Stimulated activated CD8-positive, alpha-beta memory T cell treated with anti-CD3 and anti-CD28 coated beads, Interleukin-15, amount 100 ng/mL, for 4 hours (primary cell): ENCODE measurements around the gene KRT40.
"Not testable (repeated sequence)": the region's sequence is repeated elsewhere in the genome, so short reads cannot be mapped to it uniquely, and the experiment has no call there.

Source experiments
- DNase-seq, 2 donors: peaks; one replicate each; pipeline ENCODE4 v3.0.0-alpha.2; 2020; ENCODE audit warnings: low read depth in 2 of 2

The KRT40 gene

DNA sequence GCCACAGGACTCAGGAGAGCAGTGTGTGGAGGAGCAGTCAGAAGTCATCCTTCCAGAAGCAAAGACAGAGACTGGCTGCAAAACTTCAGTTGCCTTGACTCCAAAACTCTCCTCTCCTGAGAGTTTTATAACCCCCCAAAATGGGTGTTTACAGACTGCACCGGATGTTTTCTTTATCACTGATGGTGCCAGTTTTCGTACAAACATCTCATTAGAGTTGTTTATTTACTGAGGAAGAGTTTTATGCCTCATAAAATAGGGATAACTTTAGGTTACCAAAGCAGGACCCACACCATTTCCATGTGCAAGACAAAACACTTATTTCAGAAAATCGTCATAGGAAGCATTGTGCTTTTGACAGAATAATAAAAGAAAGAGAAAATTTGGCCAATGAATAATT, at the start of gene KRT40:
KRT40 (minus strand) TSS at position 101 of the 400 bp plus-strand sequence; CDS start at position 48, 53 bp downstream.
- DNase-seq = no peak

GRCh38 chr17:41029633-41030245, 45.6 kb upstream of the KRT40 start, which contains the start of gene KRTAP1-4:
KRTAP1-4 (minus strand) TSS chr17:41030195; CDS start chr17:41030078, 117 bp downstream.
- no peak for DNase-seq

DNA sequence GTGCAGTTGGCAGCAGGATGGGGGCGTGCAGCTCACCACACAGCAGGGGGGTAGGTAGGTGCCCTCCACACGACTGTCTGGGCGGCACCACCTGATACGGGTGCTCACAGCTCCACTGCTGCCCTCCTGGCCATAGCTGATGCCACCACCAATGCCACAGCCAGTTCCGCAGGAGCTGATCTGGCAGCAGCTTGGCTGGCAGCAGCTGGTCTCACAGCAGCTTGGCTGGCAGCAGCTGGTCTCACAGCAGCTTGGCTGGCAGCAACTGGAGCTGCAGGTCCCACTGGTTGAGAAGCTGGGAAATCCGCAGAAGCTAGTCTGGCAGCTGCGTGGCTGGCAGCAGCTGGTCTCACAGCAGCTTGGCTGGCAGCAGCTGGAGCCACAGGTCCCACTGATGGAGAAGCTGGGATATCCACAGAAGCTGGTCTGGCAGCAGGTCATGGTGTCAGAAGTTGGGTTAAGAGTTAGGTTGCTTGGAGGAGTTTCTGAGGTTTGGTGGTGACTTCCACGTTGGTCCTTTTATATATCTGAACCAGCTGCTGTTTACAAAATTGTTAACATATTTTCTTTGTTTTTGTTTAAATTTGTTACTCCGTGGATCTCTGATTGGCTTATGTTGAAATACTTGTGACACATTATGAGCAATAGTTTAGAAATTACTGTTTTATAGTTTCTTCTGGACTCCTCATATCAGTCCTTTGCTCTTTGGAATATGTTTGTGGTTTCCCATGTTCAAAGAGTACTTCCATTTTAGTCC, 42.8 kb upstream of the KRT40 start, which contains the start of gene KRTAP1-5:
KRTAP1-5 (minus strand) TSS at position 494 of the 757 bp plus-strand sequence; CDS start at position 441, 53 bp downstream.
- DNase-seq = no peak

DNA sequence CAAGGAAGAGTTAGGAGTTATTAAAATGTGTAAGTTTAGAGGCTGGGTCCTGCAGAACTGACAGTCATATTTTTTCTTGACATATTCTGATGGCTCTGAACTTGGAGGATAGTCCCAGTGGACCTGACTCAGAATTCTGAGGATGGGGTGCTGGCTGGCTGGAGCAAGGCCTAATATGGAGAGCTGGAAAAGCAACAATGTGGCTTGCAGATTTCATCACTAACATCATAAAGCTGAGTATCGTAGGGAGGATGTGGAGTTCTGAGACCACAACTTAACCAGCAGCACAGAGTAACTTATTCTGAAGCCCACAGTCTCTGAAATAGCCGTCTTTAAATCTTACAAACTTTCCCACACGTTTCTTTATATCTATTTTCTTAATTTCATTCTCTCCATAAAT, 40.6 kb upstream of the KRT40 start:
- no peak for DNase-seq

GRCh38 chr17:41020336-41020735, 36.2 kb upstream of the KRT40 start:
- DNase-seq = no peak

DNA sequence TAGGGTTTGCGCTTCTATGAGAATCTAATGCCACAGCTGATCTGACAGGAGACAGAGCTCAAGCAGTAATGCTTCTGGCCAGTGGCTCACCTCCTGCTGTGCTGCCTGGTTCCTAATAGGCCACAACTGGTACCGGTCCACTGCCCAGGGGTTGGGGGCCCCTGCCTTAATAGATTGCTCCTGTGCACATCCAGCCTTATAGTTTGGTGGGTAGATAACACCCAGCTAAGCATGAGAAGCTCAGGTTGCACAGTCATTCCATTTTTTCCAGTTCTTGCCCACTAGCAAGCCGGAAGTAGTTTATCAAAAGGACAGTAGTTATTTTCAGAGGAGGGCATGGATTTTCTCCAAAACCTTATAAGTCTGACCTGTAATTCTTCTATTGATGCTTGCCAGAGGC, 35.3 kb upstream of the KRT40 start:
- DNase-seq = no peak

DNA sequence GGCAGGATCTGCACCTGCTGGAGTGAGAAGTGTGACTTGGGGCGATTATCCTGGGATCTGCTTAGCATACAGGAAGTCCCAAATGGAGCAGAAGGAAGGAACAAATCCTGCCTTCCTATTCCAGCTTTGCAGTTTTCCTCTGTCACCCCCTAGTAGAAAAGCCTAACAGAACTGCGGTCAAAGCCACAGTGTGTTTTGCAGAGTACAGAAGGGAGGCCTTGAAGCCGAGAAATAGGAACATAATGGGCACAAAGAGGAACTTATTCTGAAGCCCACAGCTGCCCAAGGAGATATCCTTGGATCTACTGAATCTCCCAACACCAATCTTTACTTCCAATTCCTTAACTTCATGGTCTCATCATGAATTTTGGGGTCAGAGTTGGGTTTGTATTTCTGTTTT, 34.4 kb upstream of the KRT40 start:
- DNase-seq = no peak

GRCh38 chr17:41016578-41017215, 32.6 kb upstream of the KRT40 start:
- DNase-seq = no peak

DNA sequence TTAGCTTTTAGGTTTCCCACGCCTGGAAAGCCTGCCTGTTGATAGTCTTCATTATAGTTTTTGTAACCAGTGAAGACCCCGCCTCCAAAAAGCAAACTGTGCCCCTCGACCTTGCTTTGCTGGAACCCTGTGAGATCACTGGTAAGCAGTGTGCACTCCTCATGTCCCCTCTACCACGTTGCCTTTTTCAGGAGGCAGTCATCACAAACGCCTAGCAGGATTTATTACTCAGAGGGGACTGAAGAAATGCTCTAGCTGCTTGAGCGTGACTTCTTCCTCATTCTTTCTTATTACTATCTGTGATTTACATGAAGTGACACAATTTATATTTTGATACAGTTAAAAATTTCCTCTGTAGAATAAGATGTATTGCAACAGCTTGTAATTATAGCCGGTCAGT, 31.3 kb upstream of the KRT40 start:
- no peak for DNase-seq

- no peak for DNase-seq
Observed at GRCh38 chr17:41013606-41014005, 29.5 kb upstream of the KRT40 start.

DNA sequence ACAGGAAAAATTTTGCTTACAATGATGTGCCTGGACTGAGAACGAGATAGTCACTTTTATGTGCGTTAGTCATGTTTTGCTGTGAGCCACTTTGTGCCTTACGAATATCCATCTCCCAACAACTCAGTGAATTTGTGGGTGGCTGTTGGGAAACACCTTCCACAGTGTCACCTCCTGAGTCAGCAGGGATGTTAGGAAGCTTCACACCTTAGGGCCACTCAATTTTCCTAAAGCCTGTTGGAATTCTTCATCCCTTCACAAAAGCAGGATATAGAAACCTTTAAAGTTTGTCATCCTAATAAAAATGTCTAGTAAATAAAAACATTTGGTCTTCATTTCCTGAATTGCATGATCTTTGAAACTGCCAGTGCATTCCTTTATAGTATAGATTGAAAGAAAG, 29.1 kb upstream of the KRT40 start:
- DNase-seq = no peak

DNA sequence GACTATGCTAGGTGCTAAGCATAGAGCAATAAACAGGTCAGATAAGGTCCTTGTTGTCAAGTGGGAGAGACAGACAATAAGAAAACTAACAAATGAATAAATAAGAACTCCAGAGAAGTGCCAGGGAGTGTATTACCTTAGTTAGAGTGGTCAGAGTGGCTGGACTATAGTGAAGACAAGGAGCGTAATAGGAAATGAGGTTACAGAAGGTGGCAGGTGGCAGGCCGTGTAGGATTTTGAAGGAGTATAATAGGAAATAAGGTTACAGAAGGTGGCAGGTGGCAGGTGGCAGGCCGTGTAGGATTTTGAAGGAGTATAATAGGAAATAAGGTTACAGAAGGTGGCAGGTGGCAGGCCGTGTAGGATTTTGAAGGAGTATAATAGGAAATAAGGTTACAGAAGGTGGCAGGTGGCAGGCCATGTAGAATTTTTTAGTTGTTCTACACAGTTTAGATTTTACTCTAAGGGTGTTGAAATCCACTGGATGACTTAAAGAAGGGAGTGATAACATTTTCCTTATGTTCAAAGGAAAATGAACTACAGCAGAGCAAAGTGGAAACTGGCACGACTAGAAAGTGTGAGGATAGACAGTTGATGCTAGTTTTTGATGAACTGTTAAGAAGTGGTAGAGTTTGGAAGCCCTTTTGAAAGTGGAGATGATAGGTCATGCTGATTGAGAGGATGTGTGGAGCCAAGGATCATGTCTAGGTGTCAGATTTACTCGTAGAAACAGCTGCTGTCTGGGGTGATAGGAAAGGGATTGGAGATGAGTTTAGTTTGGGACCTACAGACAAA, 28.4 kb upstream of the KRT40 start:
- no peak for DNase-seq

DNA sequence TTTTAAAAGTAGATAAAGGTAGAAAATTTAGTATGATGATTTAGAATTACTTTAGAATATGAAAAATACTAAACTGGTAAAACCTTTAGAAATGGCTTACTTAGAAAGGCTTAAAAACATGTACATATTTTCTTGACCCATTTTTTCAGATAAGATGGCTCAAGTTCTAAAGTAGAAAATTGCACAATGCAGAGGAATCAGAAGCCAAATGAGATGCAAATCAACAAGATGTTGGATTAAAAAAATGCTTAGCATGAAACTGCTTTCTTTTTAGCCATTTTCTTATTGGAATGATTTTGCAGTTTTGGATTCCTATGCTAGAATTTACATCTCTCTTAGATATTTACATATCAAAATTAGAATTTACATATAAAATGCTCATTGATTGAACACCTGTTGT, 26.3 kb upstream of the KRT40 start:
- DNase-seq = no peak

GRCh38 chr17:41009936-41010335, 25.8 kb upstream of the KRT40 start:
- DNase-seq = no peak

- DNase-seq = no peak
Observed at GRCh38 chr17:41009301-41009760, 25.2 kb upstream of the KRT40 start.

- no peak for DNase-seq
Observed at GRCh38 chr17:41008811-41009210, 24.7 kb upstream of the KRT40 start, which contains the start of gene KRTAP3-1. KRTAP3-1 (minus strand) TSS chr17:41009128; CDS start chr17:41009074, 54 bp downstream.

- DNase-seq = no peak
Observed at GRCh38 chr17:41004397-41004796, 20.3 kb upstream of the KRT40 start.

GRCh38 chr17:41003926-41004325, 19.8 kb upstream of the KRT40 start:
- DNase-seq = no peak

DNA sequence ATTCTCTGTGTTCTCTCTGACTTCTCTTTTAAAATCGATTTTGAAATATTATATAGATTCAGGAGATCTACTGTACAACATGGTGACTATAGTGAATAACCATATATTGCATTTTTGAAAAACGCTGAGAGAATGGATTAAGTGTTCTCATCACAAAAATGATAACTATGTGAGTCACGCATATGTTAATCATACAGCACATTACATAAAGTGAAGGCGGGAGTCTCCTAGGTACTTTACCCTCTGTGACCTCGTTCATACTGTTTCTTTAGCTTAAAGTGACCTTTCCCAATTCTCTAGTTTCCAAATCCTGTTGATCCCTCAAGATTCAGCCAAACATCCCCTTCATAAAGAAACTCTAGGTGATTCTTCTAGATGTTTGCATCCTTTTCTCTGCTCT, 18.7 kb upstream of the KRT40 start:
- DNase-seq = no peak

DNA sequence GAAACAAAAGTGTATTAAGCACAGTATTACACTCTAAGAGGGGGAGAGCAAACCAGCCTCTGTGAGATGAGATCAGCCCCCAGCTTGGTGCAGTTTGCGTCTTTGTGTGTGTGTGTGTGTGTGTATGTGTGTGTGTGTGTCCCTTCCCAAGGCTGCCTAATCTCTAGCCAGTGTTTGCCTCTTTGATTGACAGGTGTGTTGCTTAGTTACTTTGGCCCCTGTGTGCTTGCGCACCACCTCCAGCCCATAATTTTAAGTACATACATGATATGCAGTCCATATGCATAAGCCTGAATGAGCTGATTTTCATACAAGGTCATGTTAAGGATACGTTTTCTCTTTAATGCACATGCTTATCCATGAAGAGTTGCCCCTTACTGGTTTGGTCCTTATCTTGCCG, 17.7 kb upstream of the KRT40 start:
- no peak for DNase-seq

DNA sequence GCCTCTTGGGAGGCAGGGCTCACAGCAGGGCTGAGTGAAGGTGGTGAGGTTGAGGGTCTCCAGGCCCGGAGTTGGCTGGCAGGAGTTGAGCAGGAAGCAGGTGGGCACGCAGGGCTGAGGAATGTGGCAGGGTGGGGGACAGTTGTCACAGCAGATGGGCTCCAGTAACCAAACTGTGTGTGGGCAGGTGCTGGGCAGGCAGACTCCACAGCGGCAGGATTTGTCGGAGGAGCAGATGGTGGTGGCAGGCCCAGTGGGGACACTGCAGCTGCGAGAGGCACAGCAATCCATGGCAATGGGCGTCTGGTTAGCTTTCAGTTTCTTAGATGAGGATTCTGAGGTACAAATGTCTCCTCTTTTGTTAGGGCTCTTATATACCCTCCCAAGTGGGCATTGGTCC, 15.4 kb upstream of the KRT40 start, which contains the start of gene KRTAP3-2:
KRTAP3-2 (minus strand) TSS at position 344 of the 400 bp plus-strand sequence; CDS start at position 291, 53 bp downstream.
- not testable (repeated sequence) for DNase-seq

GRCh38 chr17:40997361-40997760, 13.2 kb upstream of the KRT40 start:
- no peak for DNase-seq
